Right atrium auricular region (tissue), 2 donors: ENCODE results near the gene RSRC1. TPM values are rescaled to one million over a fixed set of nuclear protein-coding genes. Genes with fewer than 3 reads are reported as not detected.

Experiments used
- DNase-seq: peaks from one replicate; pipeline ENCODE4 v3.0.0-alpha.2; 2019; ENCODE audit warnings: low spot score
- H3K27ac ChIP-seq, 2 donors: fragments of 200-600 bp; sonication (generic); 1 replicate in 1 of 2; 2 replicates in 1 of 2; pipeline ENCODE4 v1.5.1; 2016 to 2019
- H3K27me3 ChIP-seq, 2 donors: fragments of 200-600 bp; sonication (generic); one replicate each; pipeline versions ENCODE4 v1.5.1 to v1.6.0; 2017 to 2019
- H3K36me3 ChIP-seq: fragments of 200-600 bp; sonication (generic); one replicate; pipeline ENCODE4 v1.5.1; 2016
- H3K4me1 ChIP-seq, 2 donors: fragments of 200-600 bp; sonication (generic); one replicate each; pipeline versions ENCODE4 v1.5.1 to v1.6.0; 2017 to 2019
- H3K4me3 ChIP-seq, 2 donors: fragments of 200-600 bp; sonication (generic); 1 replicate in 1 of 2; 2 replicates in 1 of 2; pipeline ENCODE4 v1.5.1; 2017 to 2019; ENCODE audit warnings: mild to moderate bottlenecking in 1 of 2, moderate library complexity in 1 of 2
- H3K9me3 ChIP-seq, 2 donors: fragments of 200-600 bp; sonication (generic); one replicate each; pipeline ENCODE4 v1.5.1; 2019
- CTCF ChIP-seq, 2 donors: fragments of 200-600 bp; sonication (generic); IDR thresholded peaks; one replicate each; pipeline ENCODE4 v1.5.1; 2019; ENCODE audit warnings: antibody characterized with exemption in 2 of 2
- total RNA-seq, 2 donors: library from RNA; depleted of rRNA; stranded (reverse); fragments of >200 nt; gene quantifications; one replicate each; pipeline ENCODE4 v1.1.0, GENCODE V29; 2016

RSRC1 gene
- total RNA-seq, 2 donors from 2014 or later, result 24.8 to 42.5 TPM

GRCh38 chr3:158248261-158248660, 138.4 kb downstream of the RSRC1 start:
- no peak for DNase-seq
- H3K4me3 ChIP-seq, result no peak overlapping the region
- no peaks in the 10 kb centered on the region for H3K36me3 ChIP-seq
- peaks cover 0 to 5% of the 10 kb centered on the region in 2 donors for H3K9me3 ChIP-seq
- H3K27ac ChIP-seq, result no peak overlapping the region
- no peaks in the 10 kb centered on the region for H3K27me3 ChIP-seq
- H3K4me1 ChIP-seq, result no peaks in the 10 kb centered on the region
- no peak for TF ChIP-seq CTCF (IDR thresholded peaks at IDR 0.05)

GRCh38 chr3:158249183-158249582, 139.3 kb downstream of the RSRC1 start:
- TF ChIP-seq CTCF (IDR thresholded peaks at IDR 0.05), result no peak
- Histone ChIP-seq H3K27me3 (no peaks in the 10 kb centered on the region), H3K36me3 (no peaks in the 10 kb centered on the region), H3K4me3 (no peak overlapping the region), H3K9me3 (peaks cover 0 to 5% of the 10 kb centered on the region in 2 donors), H3K27ac (no peak overlapping the region), H3K4me1 (no peaks in the 10 kb centered on the region)
- no peak for DNase-seq

GRCh38 chr3:158258619-158259018, 148.7 kb downstream of the RSRC1 start:
- H3K36me3 ChIP-seq, result no peaks in the 10 kb centered on the region
- H3K27ac ChIP-seq, result no peak overlapping the region
- no peaks in the 10 kb centered on the region for H3K4me1 ChIP-seq
- H3K4me3 ChIP-seq, result no peak overlapping the region
- TF ChIP-seq CTCF (IDR thresholded peaks at IDR 0.05), result no peak
- DNase-seq, result no peak
- no peaks in the 10 kb centered on the region for H3K9me3 ChIP-seq
- no peaks in the 10 kb centered on the region for H3K27me3 ChIP-seq

- DNase-seq, result no peak
- Histone ChIP-seq H3K36me3 (no peaks in the 10 kb centered on the region), H3K27me3 (no peaks in the 10 kb centered on the region), H3K27ac (no peak overlapping the region), H3K9me3 (peaks cover 0 to 4% of the 10 kb centered on the region in 2 donors), H3K4me3 (no peak overlapping the region), H3K4me1 (no peaks in the 10 kb centered on the region)
- no peak for TF ChIP-seq CTCF (IDR thresholded peaks at IDR 0.05)
These were observed 150.5 kb downstream of the RSRC1 start for GRCh38 chr3:158260392-158260791.

GRCh38 chr3:158261371-158261991, 151.6 kb downstream of the RSRC1 start:
- Histone ChIP-seq H3K36me3 (no peaks in the 10 kb centered on the region), H3K4me3 (no peak overlapping the region), H3K27me3 (no peaks in the 10 kb centered on the region), H3K4me1 (no peaks in the 10 kb centered on the region), H3K27ac (no peak overlapping the region), H3K9me3 (peaks cover 0 to 15% of the 10 kb centered on the region in 2 donors)
- no peak for DNase-seq
- TF ChIP-seq CTCF (IDR thresholded peaks at IDR 0.05), result no peak

GRCh38 chr3:158264894-158265293, 155.0 kb downstream of the RSRC1 start:
- H3K4me3 ChIP-seq, result no peak overlapping the region
- no peaks in the 10 kb centered on the region for H3K4me1 ChIP-seq
- no peaks in the 10 kb centered on the region for H3K27me3 ChIP-seq
- TF ChIP-seq CTCF (IDR thresholded peaks at IDR 0.05), result no peak
- DNase-seq, result no peak
- H3K36me3 ChIP-seq, result no peaks in the 10 kb centered on the region
- peaks cover 0 to 36% of the 10 kb centered on the region in 2 donors for H3K9me3 ChIP-seq
- H3K27ac ChIP-seq, result no peak overlapping the region
